ENCODE results near the gene PEX14. TPM values are rescaled to one million over a fixed set of nuclear protein-coding genes. Genes with fewer than 3 reads are reported as not detected.

PEX14 gene
- total and polyA plus RNA-seq, 2 experiments from 2014 or later: 17.6 to 19.6 TPM

GRCh38 chr1:10642403-10643080 is 167.8 kb downstream of the PEX14 start:
- Histone ChIP-seq H3K4me3 (no peak overlapping the region), H4K20me1 (replicated peaks; ENCODE audit: insufficient read depth) (no peaks in the 10 kb centered on the region), H3K4me1 (ENCODE audit: insufficient read depth) (peaks cover 5% of the 10 kb centered on the region), H3K27ac (ENCODE audit: low read depth) (no peak overlapping the region), H3K36me3 (ENCODE audit: insufficient read depth) (no peaks in the 10 kb centered on the region), H2AFZ (no peak overlapping the region; the same call in 1 of the 2 replicates), H3K4me2 (no peak overlapping the region), H3K9me2 (ENCODE audit: insufficient read depth) (no peaks in the 10 kb centered on the region), H3F3A (replicated peaks; ENCODE audit: low read depth) (peaks cover 11% of the 10 kb centered on the region), H3K27me3 (ENCODE audit: insufficient read depth) (peaks cover 25% of the 10 kb centered on the region), H3K79me2 (replicated peaks; ENCODE audit: insufficient read depth) (no peaks in the 10 kb centered on the region)
- peaks cover 3% of the 10 kb centered on the region; the same call in 1 of the 3 replicates for H3K36me3 Mint-ChIP-seq (ENCODE audit: low read depth)
- H3K27ac Mint-ChIP-seq: no peak overlapping the region
- H3K4me1 Mint-ChIP-seq: peaks cover 7% of the 10 kb centered on the region
- H3K27me3 Mint-ChIP-seq (ENCODE audit: insufficient read depth, low read depth, poor library complexity): peaks cover 14% of the 10 kb centered on the region
- TF ChIP-seq NANOG (IDR thresholded peaks at IDR 0.05; ENCODE audit: borderline replicate concordance) (no peak), ZNF331 (CRISPR knock-in tag; IDR thresholded peaks at IDR 0.05; ENCODE audit: low read depth) (no peak), JUNB (IDR thresholded peaks at IDR 0.05; ENCODE audit: unreplicated experiment) (no peak), CTCF (conservative IDR thresholded peaks at IDR 0.05; ENCODE audit: low read depth in 2 of 2) (no peak), STAT1 (IDR thresholded peaks at IDR 0.05; ENCODE audit: unreplicated experiment) (no peak), CREB1 (CRISPR knock-in tag; IDR thresholded peaks at IDR 0.05; ENCODE audit: low read depth) (no peak), EZH2phosphoT487 (IDR thresholded peaks at IDR 0.05; ENCODE audit: unreplicated experiment) (no peak), POLR2AphosphoS5 (IDR thresholded peaks at IDR 0.05; ENCODE audit: low read depth) (no peak), EZH2 (IDR thresholded peaks at IDR 0.05; ENCODE audit: low read depth, unreplicated experiment) (no peak), ZNF114 (CRISPR knock-in tag; IDR thresholded peaks at IDR 0.05) (no peak)
- TF ChIP-seq, protein P1, sequence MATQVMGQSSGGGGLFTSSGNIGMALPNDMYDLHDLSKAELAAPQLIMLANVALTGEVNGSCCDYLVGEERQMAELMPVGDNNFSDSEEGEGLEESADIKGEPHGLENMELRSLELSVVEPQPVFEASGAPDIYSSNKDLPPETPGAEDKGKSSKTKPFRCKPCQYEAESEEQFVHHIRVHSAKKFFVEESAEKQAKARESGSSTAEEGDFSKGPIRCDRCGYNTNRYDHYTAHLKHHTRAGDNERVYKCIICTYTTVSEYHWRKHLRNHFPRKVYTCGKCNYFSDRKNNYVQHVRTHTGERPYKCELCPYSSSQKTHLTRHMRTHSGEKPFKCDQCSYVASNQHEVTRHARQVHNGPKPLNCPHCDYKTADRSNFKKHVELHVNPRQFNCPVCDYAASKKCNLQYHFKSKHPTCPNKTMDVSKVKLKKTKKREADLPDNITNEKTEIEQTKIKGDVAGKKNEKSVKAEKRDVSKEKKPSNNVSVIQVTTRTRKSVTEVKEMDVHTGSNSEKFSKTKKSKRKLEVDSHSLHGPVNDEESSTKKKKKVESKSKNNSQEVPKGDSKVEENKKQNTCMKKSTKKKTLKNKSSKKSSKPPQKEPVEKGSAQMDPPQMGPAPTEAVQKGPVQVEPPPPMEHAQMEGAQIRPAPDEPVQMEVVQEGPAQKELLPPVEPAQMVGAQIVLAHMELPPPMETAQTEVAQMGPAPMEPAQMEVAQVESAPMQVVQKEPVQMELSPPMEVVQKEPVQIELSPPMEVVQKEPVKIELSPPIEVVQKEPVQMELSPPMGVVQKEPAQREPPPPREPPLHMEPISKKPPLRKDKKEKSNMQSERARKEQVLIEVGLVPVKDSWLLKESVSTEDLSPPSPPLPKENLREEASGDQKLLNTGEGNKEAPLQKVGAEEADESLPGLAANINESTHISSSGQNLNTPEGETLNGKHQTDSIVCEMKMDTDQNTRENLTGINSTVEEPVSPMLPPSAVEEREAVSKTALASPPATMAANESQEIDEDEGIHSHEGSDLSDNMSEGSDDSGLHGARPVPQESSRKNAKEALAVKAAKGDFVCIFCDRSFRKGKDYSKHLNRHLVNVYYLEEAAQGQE (IDR thresholded peaks at IDR 0.05; ENCODE audit: unreplicated experiment): no peak
- TF ChIP-seq, protein P2, sequence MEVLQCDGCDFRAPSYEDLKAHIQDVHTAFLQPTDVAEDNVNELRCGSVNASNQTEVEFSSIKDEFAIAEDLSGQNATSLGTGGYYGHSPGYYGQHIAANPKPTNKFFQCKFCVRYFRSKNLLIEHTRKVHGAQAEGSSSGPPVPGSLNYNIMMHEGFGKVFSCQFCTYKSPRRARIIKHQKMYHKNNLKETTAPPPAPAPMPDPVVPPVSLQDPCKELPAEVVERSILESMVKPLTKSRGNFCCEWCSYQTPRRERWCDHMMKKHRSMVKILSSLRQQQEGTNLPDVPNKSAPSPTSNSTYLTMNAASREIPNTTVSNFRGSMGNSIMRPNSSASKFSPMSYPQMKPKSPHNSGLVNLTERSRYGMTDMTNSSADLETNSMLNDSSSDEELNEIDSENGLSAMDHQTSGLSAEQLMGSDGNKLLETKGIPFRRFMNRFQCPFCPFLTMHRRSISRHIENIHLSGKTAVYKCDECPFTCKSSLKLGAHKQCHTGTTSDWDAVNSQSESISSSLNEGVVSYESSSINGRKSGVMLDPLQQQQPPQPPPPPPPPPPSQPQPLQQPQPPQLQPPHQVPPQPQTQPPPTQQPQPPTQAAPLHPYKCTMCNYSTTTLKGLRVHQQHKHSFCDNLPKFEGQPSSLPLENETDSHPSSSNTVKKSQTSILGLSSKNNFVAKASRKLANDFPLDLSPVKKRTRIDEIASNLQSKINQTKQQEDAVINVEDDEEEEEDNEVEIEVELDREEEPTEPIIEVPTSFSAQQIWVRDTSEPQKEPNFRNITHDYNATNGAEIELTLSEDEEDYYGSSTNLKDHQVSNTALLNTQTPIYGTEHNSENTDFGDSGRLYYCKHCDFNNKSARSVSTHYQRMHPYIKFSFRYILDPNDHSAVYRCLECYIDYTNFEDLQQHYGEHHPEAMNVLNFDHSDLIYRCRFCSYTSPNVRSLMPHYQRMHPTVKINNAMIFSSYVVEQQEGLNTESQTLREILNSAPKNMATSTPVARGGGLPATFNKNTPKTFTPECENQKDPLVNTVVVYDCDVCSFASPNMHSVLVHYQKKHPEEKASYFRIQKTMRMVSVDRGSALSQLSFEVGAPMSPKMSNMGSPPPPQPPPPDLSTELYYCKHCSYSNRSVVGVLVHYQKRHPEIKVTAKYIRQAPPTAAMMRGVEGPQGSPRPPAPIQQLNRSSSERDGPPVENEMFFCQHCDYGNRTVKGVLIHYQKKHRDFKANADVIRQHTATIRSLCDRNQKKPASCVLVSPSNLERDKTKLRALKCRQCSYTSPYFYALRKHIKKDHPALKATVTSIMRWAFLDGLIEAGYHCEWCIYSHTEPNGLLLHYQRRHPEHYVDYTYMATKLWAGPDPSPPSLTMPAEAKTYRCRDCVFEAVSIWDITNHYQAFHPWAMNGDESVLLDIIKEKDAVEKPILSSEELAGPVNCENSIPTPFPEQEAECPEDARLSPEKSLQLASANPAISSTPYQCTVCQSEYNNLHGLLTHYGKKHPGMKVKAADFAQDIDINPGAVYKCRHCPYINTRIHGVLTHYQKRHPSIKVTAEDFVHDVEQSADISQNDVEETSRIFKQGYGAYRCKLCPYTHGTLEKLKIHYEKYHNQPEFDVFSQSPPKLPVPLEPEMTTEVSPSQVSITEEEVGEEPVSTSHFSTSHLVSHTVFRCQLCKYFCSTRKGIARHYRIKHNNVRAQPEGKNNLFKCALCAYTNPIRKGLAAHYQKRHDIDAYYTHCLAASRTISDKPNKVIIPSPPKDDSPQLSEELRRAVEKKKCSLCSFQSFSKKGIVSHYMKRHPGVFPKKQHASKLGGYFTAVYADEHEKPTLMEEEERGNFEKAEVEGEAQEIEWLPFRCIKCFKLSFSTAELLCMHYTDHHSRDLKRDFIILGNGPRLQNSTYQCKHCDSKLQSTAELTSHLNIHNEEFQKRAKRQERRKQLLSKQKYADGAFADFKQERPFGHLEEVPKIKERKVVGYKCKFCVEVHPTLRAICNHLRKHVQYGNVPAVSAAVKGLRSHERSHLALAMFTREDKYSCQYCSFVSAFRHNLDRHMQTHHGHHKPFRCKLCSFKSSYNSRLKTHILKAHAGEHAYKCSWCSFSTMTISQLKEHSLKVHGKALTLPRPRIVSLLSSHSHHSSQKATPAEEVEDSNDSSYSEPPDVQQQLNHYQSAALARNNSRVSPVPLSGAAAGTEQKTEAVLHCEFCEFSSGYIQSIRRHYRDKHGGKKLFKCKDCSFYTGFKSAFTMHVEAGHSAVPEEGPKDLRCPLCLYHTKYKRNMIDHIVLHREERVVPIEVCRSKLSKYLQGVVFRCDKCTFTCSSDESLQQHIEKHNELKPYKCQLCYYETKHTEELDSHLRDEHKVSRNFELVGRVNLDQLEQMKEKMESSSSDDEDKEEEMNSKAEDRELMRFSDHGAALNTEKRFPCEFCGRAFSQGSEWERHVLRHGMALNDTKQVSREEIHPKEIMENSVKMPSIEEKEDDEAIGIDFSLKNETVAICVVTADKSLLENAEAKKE (CRISPR knock-in tag; IDR thresholded peaks at IDR 0.05): no peak
- TF ChIP-seq, protein P3, sequence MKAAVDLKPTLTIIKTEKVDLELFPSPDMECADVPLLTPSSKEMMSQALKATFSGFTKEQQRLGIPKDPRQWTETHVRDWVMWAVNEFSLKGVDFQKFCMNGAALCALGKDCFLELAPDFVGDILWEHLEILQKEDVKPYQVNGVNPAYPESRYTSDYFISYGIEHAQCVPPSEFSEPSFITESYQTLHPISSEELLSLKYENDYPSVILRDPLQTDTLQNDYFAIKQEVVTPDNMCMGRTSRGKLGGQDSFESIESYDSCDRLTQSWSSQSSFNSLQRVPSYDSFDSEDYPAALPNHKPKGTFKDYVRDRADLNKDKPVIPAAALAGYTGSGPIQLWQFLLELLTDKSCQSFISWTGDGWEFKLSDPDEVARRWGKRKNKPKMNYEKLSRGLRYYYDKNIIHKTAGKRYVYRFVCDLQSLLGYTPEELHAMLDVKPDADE (IDR thresholded peaks at IDR 0.05): no peak
- DNase-seq (ENCODE audit: low spot score) (no peak), ATAC-seq (no peak)
- no peaks in the 10 kb centered on the region for H3K9me3 Mint-ChIP-seq
- H3K4me3 Mint-ChIP-seq: no peak overlapping the region; the same call in 2 of the 3 replicates

Data from GM23338 (cell line).